Measurements from ENCODE around the gene HEMGN.
"Not testable (repeated sequence)": the region's sequence is repeated elsewhere in the genome, so short reads cannot be mapped to it uniquely, and the experiment has no call there.

The HEMGN gene

GRCh38 chr9:97938081-97938644 lies at the start of gene HEMGN:
Gene HEMGN (minus strand): TSS chr9:97938172. CDS start chr9:97938136, 36 bp downstream.
- no peak for DNase-seq

GRCh38 chr9:97987487-97987886 lies 49.5 kb upstream of the HEMGN start:
- DNase-seq, result no peak

GRCh38 chr9:97985058-97985861 lies 47.3 kb upstream of the HEMGN start:
- no peak for DNase-seq

- DNase-seq, result peak; percentile 60
Measured at GRCh38 chr9:97984188-97985057, 46.5 kb upstream of the HEMGN start.

GRCh38 chr9:97983589-97984187 lies 45.7 kb upstream of the HEMGN start:
- DNase-seq, result peak; percentile 29

GRCh38 chr9:97982683-97983588 lies 45.0 kb upstream of the HEMGN start, which contains the start of gene ANP32B:
Gene ANP32B (plus strand): TSS chr9:97983341. CDS start chr9:97983556, 215 bp downstream.
- peak; percentile 80 for DNase-seq

- DNase-seq, result no peak
Measured at GRCh38 chr9:97981846-97982682, 44.1 kb upstream of the HEMGN start.

GRCh38 chr9:97980918-97981845 lies 43.2 kb upstream of the HEMGN start:
- no peak for DNase-seq

- DNase-seq, result no peak
Measured at GRCh38 chr9:97980479-97980803, 42.5 kb upstream of the HEMGN start.

GRCh38 chr9:97979788-97980478 lies 42.0 kb upstream of the HEMGN start:
- DNase-seq, result no peak

GRCh38 chr9:97978371-97979130 lies 40.6 kb upstream of the HEMGN start:
- DNase-seq, result no peak

GRCh38 chr9:97976633-97977032 lies 38.7 kb upstream of the HEMGN start:
- DNase-seq, result not testable (repeated sequence)

- no peak for DNase-seq
Measured at GRCh38 chr9:97975376-97975775, 37.4 kb upstream of the HEMGN start.

- no peak for DNase-seq
Measured at GRCh38 chr9:97972753-97973152, 34.8 kb upstream of the HEMGN start.

GRCh38 chr9:97970165-97970564 lies 32.2 kb upstream of the HEMGN start:
- DNase-seq, result no peak

GRCh38 chr9:97969014-97969413 lies 31.0 kb upstream of the HEMGN start:
- DNase-seq, result no peak

- DNase-seq, result no peak
Measured at GRCh38 chr9:97966493-97966892, 28.5 kb upstream of the HEMGN start.

- no peak for DNase-seq
Measured at GRCh38 chr9:97964901-97965300, 26.9 kb upstream of the HEMGN start.

GRCh38 chr9:97963232-97963631 lies 25.3 kb upstream of the HEMGN start:
- no peak for DNase-seq

Data from NCI-H1092 (cell line).